Stimulated activated CD8-positive, alpha-beta memory T cell treated with anti-CD3 and anti-CD28 coated beads, Interleukin-4, amount 100 ng/mL, for 24 hours (primary cell): ENCODE data around the gene LAMTOR3.
"Not testable (repeated sequence)": the region's sequence is repeated elsewhere in the genome, so short reads cannot be mapped to it uniquely, and the experiment has no call there.

Experiments
- DNase-seq: peaks from one replicate; pipeline ENCODE4 v3.0.0-alpha.2; 2020; ENCODE audit warnings: low read depth

LAMTOR3 gene

DNA sequence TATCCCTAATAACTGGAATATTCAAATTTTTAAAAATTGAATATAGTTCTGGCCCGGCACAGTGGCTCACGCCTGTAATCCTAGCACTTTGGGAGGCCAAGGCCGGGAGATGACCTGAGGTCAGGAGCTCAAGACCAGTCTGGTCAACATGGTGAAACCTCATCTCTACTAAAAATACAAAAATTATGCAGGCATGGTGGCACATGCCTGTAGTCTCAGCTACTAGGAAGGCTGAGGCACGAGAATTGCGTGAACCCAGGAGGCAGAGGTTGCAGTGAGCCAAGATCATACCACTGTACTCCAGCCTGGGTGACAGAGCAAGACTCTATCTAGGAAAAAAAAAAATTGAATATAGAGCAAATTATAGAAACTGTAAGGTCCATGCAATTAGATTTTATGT lies 64.2 kb downstream of the LAMTOR3 start:
- not testable (repeated sequence) for DNase-seq

GRCh38 chr4:99828477-99828876 lies 65.8 kb downstream of the LAMTOR3 start:
- no peak for DNase-seq
